Stimulated activated CD8-positive, alpha-beta memory T cell treated with anti-CD3 and anti-CD28 coated beads, Interleukin-2, amount 100 ng/mL, for 48 hours (primary cell): ENCODE results near the gene LGR6.

ENCODE experiments used
- DNase-seq, 2 donors: peaks; one replicate each; pipeline ENCODE4 v3.0.0-alpha.2; 2020; ENCODE audit warnings: low read depth in 2 of 2

The LGR6 gene

DNA sequence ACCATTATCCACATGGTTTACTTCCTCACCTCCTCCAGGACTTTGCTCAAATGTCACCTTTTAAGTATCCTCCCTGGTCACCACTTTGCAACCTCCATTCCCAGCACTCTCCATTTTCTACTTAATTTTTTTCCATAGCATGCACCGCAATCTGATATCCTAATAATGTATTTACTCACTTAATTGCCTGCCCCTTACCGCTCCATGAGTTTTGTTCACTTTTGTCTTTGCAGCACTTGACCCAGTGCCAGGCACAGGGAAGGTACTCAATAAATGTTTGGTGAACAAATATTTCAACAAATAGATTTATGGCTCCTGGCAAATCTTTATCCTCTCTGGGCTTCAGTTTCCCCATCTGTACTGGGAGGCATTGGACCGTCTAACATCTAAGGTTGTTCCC, 94.6 kb downstream of the LGR6 start:
- no peak for DNase-seq

- DNase-seq: no peak
Measured at GRCh38 chr1:202289009-202289408, 95.4 kb downstream of the LGR6 start.

GRCh38 chr1:202291001-202291400, 97.4 kb downstream of the LGR6 start:
- DNase-seq: no peak

DNA sequence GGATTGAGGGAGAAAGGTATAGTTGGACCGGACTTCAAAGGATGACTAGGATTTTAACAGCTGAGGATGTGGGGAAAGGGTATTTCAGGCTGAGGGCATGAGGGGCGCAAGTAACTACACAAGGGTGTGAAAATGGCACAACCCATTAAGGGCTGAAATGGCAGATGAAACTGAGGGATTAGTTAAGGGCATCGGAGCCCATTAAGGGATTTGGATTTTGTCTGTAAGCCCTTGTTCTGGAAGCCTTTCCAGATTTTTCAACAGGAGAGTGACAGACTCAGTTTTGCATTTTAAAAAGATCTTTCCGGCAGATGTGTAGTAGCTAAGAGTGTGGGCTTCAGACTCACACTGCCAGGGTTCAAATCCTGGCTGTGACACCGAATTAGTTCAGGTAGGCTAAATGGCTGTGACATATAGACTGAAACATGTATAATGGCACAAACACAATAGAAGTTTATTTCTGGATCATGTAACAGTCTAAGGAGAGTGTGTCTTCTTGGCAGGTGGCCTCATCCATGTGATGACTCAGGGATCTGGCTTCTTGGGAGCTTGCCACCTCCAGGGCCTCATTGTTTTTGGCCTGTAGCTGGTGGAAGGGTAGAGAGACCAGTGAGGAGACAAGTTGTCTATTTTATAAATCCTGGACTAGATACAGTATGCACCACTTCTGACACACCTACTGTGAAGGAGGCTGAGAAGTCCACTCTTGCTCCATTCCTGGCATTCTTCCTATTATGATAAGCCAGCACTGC, 98.5 kb downstream of the LGR6 start:
- no peak for DNase-seq

GRCh38 chr1:202292773-202293172, 99.2 kb downstream of the LGR6 start:
- no peak for DNase-seq

- DNase-seq: no peak
Measured at GRCh38 chr1:202293569-202293968, 100.0 kb downstream of the LGR6 start.

- no peak for DNase-seq
Measured at GRCh38 chr1:202302166-202302565, 108.6 kb downstream of the LGR6 start.

DNA sequence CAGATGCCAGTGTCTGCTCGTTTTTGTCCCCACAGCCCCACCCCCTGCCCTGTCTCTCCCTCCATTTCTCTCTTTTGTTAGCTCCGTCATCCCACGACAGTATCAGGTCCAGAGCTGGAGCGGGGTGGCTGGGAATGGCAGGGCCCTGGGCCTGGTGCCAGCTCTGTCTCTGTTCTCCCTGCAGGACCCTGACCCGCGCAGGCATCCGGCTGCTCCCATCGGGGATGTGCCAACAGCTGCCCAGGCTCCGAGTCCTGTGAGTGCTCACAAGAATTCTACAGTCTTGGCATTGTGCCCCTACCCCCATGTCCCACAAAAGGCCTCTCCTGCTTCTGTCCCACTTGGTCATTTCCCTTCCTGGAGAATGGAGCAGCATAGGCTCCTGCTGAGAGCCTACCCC, 110.8 kb downstream of the LGR6 start:
- DNase-seq: no peak

- DNase-seq: no peak
Measured at GRCh38 chr1:202305168-202305567, 111.6 kb downstream of the LGR6 start.

- no peak for DNase-seq
Measured at GRCh38 chr1:202306535-202307345, 113.1 kb downstream of the LGR6 start.

DNA sequence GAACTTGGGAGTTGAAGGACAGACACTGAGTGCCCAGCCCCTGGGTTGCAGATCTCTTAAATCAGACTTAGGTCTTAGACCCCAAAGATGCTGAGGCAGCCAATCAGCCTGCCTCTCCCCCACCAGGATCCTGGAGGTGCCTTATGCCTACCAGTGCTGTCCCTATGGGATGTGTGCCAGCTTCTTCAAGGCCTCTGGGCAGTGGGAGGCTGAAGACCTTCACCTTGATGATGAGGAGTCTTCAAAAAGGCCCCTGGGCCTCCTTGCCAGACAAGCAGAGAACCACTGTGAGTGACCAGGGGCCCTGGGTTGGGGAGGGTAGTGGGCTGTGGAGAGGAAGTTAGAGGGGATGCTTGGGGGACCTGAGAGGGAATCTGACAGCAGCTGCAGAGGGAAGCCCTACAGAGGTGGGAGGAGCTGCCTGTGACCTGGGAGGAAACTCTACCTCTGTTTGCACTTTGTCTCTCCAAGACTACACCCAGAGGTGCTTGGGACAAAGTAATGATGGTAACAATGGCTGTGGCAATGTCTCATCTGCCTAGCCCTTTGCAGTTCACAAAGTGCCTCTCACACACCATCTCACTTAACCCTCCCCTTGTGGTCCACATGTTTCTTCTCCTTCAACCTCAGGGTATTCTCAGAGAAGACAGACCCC, 116.6 kb downstream of the LGR6 start:
- DNase-seq: no peak

DNA sequence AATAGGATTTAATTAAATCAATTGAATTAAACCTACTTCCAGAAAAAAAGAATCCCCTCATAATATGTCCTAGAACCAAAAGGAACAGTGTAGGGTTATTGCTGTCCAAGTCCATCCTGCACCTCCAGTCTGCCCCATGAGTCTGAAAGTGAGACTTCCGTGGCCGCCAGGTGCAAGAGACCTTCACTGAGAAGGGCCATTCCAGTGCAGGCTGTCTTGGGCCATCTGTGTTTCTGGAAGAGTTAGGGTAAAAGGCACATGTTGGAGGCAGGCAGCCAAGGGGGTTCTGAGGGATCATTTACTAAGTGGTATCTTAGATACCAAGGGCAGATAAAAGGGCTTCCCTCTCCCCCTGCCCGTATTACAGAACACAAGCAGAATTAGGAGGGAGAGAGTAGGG, 117.1 kb downstream of the LGR6 start:
- no peak for DNase-seq

- no peak for DNase-seq
Measured at GRCh38 chr1:202311875-202312635, 118.5 kb downstream of the LGR6 start.

DNA sequence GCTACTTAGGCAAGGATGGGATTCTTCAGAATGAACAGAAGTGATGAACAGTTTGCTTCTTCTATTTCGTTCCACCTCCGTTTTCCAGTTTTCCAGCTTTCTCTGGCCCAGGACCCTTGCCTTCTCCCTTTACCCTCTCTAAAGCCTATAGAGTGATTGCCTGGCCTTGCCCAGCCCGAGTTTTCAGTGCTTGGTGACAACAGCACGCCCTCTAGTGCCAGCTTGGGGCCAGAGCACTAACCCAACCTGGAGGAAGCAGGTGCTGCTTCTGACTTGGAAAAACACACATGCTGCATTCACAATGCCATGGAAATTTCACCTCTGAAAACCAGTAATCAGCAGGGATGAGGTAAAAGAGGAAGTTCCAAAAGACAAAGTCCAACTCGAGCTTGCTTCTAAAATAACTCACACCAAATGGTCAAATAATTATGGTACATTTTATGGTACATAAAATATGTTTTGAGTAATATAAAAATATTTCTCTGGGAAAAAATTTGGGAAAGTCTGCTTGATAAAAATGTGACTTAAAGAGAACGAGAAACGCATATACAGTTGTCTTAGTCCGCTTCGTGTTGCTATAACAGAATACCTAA, 122.1 kb downstream of the LGR6 start:
- peak; percentile 48 to 59 for DNase-seq

- no peak for DNase-seq
Measured at GRCh38 chr1:202316186-202316585, 122.6 kb downstream of the LGR6 start.

GRCh38 chr1:202317941-202318925, 124.6 kb downstream of the LGR6 start:
- no peak for DNase-seq

GRCh38 chr1:202319381-202320080, 125.9 kb downstream of the LGR6 start:
- no peak for DNase-seq

DNA sequence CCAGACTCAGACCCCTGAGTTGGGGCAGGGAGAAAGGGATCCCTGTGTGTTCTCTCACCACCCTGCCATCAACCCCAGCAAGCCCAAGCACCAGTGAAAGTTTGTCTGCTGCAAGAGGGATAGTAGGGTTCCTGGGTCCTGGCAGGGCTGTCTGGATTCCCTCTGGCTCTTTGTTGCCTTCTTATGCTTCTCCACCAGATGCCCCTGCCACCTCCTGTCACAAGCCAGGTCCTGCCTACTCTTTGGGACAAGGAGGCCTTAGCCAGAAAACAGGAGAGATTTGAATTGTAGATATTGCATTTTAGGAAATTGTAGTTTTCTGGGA, 126.4 kb downstream of the LGR6 start:
- no peak for DNase-seq

GRCh38 chr1:202323731-202324130, 130.1 kb downstream of the LGR6 start:
- no peak for DNase-seq

GRCh38 chr1:202324646-202325045, 131.0 kb downstream of the LGR6 start:
- no peak for DNase-seq
